IPS DF 6.9 (cell line): ENCODE measurements around the gene MDK.

Experiments
- DNase-seq: peaks from one replicate; pipeline ENCODE4 v3.0.0-alpha.2; 2013; ENCODE audit warnings: low read depth, low spot score
- H3K27ac ChIP-seq: one replicate; pipeline ENCODE4 v1.5.1; 2013; ENCODE audit warnings: low read length, control low read depth
- H3K27me3 ChIP-seq: 2 replicates; pipeline ENCODE4 v1.6.1; 2013; ENCODE audit warnings: mild to moderate bottlenecking, low read length; ENCODE audit not compliant: control insufficient read depth, insufficient read depth
- H3K36me3 ChIP-seq: 2 replicates; pipeline ENCODE4 v1.6.1; 2013; ENCODE audit warnings: low read length; ENCODE audit not compliant: control insufficient read depth, insufficient read depth
- H3K4me1 ChIP-seq: 2 replicates; pipeline ENCODE4 v1.6.1; 2013; ENCODE audit warnings: low read length; ENCODE audit not compliant: control insufficient read depth, insufficient read depth
- H3K4me3 ChIP-seq: 2 replicates; pipeline ENCODE4 v1.5.1; 2013; ENCODE audit warnings: mild to moderate bottlenecking, low read length
- H3K9me3 ChIP-seq: 2 replicates; pipeline ENCODE4 v1.6.1; 2013; ENCODE audit warnings: low read length, inconsistent platforms; ENCODE audit not compliant: control insufficient read depth, insufficient read depth
- WGBS: extraction: QIAGEN DNeasy Blood & Tissue Kit; methylation state at CpG from one replicate; pipeline ENCODE4 v1.1.7; 2013; ENCODE audit warnings: mixed read lengths, missing lambda C conversion rate; ENCODE audit not compliant: insufficient read length, insufficient coverage; 5-methylcytosine and 5-hydroxymethylcytosine counted together

MDK gene

DNA sequence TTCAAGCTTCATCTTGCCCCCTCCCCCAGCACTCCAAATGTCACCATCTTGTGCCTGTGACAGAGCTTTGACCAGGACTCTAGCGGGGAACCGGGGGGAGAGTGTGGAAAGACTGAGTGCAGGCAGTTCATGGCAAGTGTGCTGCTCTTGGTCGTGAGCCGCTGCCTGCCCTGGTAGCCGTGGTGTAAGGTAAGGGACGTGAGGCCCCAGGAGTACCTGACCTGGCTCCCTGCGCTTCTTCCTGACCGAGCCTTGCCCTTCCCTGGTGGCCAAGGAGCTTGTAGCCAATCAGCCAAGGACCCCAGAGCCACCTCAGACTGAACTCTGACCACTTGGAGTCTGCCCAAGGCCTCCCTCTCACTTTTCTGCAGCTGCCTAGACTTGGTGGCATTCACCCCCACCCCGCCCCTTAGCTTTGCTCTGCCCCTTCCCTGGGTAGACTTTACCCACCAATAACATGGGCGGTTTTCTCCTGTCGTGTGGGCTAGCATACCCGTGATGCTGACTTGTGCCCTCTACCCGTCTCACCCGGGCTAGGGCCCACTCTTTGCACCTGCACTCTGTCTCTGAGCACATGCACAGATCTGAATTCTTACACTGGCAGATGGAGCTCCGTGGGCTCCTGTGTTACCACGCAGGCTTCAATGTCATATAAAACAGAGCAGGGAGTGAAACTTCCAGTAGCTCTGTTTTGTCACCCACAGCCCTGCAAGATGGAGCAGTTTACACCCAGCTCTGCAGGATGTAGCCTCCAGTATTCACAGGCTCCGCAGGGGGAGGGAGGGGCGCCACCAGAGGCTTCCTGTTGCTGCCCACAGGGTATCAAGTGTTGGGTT lies 32.7 kb upstream of the MDK start:
- Histone ChIP-seq H3K9me3 (no peaks in the 10 kb centered on the region), H3K4me1 (peaks cover 16% of the 10 kb centered on the region), H3K27me3 (no peaks in the 10 kb centered on the region), H3K4me3 (no peak overlapping the region; the same call in 1 of the 2 replicates), H3K36me3 (0 out of 2 replicates have a peak, but pooled peaks cover 3% of the 10 kb centered on the region), H3K27ac (no peak overlapping the region)
- WGBS, result no CpG with 5 or more reads among the region's 18 CpGs
- no peak for DNase-seq

DNA sequence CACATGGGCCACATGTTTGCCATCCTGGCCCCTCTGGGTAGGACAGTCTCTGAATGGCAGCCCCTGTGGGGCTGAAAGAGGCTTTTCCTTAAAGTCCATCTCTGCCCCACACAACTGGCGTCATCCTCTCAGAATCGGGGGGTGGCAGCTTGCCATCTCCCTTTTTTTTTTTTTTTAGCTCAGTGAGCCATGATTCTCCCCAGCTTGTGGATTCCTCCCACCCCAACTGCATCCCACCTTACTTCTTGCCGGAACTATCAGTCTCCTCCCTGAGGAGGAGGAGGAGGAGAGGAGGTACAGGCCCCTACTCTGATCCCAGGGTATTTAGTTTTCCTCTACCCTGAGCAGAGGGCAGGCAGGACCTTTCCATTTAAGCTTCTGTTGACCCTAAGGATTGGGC lies 30.8 kb upstream of the MDK start:
- Histone ChIP-seq H3K27me3 (no peaks in the 10 kb centered on the region), H3K4me1 (peaks cover 12% of the 10 kb centered on the region), H3K9me3 (no peaks in the 10 kb centered on the region), H3K36me3 (0 out of 2 replicates have a peak, but pooled peaks cover 3% of the 10 kb centered on the region), H3K4me3 (no peak overlapping the region), H3K27ac (no peak overlapping the region)
- DNase-seq, result no peak
- WGBS, result no CpG with 5 or more reads among the region's 3 CpGs

DNA sequence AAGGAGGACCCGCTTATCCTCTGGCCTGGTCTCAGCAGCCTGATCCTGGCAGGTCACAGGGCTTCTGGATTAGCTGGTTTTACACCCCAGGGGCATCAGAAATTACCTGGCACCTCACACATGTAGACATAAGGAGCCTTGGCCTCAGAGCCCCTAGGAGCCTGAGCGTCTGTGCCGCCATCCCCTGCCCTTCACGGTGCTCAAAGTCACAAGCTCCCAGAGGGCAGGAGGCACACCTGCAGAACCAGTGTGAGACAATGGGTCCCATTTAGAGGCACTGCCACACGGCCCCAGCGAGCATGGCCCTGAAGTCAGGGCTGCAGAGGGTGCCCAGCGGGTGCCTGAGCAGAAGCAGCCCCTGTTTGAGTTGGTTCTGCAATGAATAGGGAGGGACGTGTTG lies 30.3 kb upstream of the MDK start:
- no peak for DNase-seq
- H3K36me3 ChIP-seq, result 0 out of 2 replicates have a peak, but pooled peaks cover 3% of the 10 kb centered on the region
- no peaks in the 10 kb centered on the region for H3K9me3 ChIP-seq
- no peak overlapping the region for H3K4me3 ChIP-seq
- H3K4me1 ChIP-seq, result peaks cover 12% of the 10 kb centered on the region
- no peak overlapping the region for H3K27ac ChIP-seq
- WGBS, result no CpG with 5 or more reads among the region's 8 CpGs
- H3K27me3 ChIP-seq, result no peaks in the 10 kb centered on the region

DNA sequence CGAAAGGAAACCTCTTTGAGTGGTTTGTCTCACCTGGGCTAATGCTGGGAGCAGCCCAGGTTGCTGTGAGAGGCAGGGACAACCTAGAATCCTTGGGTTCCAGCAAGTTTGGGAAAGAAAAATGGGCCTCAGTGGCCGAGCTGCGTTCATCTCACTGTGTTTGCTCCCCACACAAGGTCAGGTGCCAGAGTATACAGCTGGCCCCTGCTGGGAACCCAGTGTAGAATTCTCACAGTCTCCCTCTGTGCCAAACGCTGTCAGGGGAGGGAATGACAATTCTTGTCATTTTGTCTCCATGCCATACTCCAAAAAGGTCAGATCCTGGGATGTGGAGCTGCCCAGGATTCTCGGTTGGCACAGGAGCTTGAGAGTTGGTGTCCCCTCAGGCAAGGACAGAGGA lies 29.9 kb upstream of the MDK start:
- peaks cover 12% of the 10 kb centered on the region for H3K4me1 ChIP-seq

DNA sequence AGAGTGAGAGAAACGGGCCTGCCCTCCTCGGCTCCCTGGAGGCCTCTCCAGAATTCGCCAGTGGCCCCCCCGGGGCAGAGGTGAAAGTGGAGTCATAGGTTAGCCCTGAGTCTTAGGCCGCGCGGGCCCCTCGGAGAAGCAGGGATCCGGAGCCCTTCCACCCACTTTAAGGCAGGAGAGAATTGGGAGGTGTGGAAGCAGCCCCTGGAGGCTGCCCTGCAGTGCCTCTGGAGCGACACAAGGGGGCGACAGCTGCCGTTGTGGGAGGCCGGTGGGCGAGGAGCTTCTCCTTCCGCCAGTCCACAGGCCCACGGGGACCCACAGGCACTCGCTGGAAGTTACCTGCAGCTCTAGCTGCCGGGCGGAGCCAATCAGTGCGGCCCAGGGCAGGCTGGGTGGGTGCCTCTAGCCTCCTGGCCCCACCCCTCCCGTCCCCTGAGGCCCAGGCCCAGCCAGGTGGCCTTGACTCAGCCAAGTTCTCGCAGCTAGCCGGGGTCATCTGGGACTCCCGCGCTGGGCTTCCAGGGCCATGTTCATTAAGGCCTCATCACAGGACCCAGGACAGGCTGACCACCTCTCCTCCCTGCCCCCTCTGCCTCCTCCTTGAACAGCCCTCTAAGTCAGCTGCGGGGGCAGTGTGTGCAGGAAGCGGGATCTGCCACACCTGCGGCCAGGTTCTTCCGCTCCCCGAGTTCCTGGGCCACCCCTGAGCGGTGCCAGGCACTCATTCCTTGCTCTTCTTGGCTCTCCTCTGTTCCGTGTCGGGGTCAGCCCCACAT lies 29.2 kb upstream of the MDK start:
- peaks cover 12% of the 10 kb centered on the region for H3K4me1 ChIP-seq
- H3K9me3 ChIP-seq, result no peaks in the 10 kb centered on the region
- WGBS, result no CpG with 5 or more reads among the region's 33 CpGs
- 0 out of 2 replicates have a peak, but pooled peaks cover 3% of the 10 kb centered on the region for H3K36me3 ChIP-seq
- DNase-seq, result no peak
- no peaks in the 10 kb centered on the region for H3K27me3 ChIP-seq
- no peak overlapping the region for H3K4me3 ChIP-seq
- no peak overlapping the region for H3K27ac ChIP-seq

More for the DNA sequence above, 29.9 kb upstream of the MDK start:
- Histone ChIP-seq H3K27me3 (no peaks in the 10 kb centered on the region), H3K9me3 (no peaks in the 10 kb centered on the region), H3K27ac (no peak overlapping the region), H3K4me3 (no peak overlapping the region), H3K36me3 (0 out of 2 replicates have a peak, but pooled peaks cover 3% of the 10 kb centered on the region)
- WGBS, result no CpG with 5 or more reads among the region's 5 CpGs
- DNase-seq, result no peak

DNA sequence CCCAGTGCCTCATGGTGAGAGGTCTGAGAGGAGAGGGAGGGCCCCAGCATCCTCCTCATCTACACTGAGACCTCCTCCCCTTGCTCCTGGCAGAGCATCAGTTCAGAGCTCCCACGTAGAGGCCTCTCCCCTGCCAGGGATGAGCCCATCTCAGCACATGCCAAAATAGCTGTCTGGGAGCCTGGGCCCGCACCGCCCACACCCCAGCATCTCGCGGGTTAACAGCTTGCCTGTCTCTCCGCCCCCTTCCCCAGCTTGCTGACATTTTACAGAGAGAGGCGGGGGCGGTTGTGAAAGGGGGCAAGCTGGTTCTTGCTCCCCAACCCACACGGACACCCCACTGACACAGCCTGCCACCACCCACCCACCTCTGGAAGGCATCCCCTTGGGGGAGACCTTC lies 27.8 kb upstream of the MDK start:
- no CpG with 5 or more reads among the region's 9 CpGs for WGBS
- Histone ChIP-seq H3K4me1 (peaks cover 14% of the 10 kb centered on the region), H3K9me3 (no peaks in the 10 kb centered on the region), H3K4me3 (no peak overlapping the region), H3K27ac (no peak overlapping the region), H3K36me3 (0 out of 2 replicates have a peak, but pooled peaks cover 3% of the 10 kb centered on the region), H3K27me3 (no peaks in the 10 kb centered on the region)
- DNase-seq, result no peak

DNA sequence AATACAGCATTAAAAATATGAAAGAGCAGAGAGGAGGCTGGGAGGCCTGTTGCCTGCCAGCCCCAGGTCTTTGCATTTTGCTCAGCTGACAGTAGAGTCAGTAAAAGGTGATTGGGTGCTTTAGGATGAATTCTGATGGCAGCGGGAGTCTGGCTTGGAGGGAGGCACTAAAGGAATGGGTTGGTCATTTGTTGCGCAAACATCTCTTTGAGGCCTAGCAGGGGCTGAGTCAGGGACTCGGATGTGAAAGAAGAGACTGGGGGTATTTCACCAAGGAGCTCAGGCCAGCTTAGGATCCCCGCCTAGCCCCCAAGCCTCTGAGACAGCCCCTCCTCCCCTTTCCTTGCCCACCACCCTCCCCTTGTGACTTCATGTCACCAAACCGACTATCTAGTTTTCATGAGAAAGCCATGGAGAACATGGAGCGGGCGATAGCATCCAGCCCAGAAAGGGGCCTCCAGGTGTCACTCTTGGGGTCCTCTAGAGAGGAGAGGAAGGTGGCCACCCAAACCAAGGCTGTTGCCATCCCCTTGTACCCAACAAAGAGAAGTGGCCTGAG lies 24.5 kb upstream of the MDK start:
- no CpG with 5 or more reads among the region's 7 CpGs for WGBS
- H3K27ac ChIP-seq, result no peak overlapping the region
- no peaks in the 10 kb centered on the region for H3K36me3 ChIP-seq

DNA sequence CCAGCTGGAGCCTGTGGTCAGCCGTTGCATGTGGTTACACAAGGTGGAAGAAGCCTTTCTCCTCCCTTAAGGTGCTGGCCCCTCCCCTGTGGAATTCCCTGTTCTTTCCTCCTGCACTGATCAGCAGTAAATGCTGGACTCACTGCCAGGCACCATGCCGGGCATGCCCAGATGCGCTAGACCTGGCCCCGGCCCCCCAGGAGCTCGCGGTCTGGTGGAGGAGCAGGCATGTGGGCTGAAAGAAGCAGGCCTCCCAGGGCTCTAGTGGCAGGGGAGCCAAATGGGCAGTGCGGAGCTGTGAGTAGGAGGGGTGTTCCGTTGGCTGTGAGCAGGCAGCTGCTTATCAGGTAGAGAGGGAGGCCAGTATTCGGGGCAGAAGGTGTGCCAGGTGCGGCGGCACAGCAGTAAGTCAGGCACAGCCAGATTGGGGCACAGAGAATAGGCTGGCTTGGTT lies 24.0 kb upstream of the MDK start:
- Histone ChIP-seq H3K27ac (no peak overlapping the region), H3K4me1 (peaks cover 10% of the 10 kb centered on the region), H3K36me3 (no peaks in the 10 kb centered on the region), H3K4me3 (no peak overlapping the region), H3K9me3 (no peaks in the 10 kb centered on the region), H3K27me3 (no peaks in the 10 kb centered on the region)
- no peak for DNase-seq
- no CpG with 5 or more reads among the region's 11 CpGs for WGBS

More for the DNA sequence above, 24.5 kb upstream of the MDK start:
- Histone ChIP-seq H3K27me3 (no peaks in the 10 kb centered on the region), H3K4me3 (no peak overlapping the region), H3K9me3 (no peaks in the 10 kb centered on the region), H3K4me1 (peaks cover 12% of the 10 kb centered on the region)
- DNase-seq, result no peak

DNA sequence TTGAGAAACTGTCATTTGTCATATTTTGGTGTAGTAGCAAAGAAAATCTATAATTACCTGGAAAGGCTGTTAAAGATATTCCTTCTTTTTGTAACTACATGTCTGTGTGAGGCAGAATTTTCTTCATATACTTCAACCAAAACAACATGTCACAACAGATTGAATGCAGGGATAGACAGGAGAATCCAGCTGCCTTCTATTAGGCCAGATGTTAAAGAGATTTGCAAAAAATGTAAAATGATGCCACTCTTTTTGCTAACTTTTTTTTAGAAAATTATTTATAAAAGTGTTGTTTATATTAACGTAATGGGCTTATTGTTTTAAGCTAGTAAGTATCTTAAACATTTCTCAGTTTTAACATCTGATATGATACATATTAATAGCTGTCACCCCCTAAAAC lies 21.5 kb upstream of the MDK start:
- Histone ChIP-seq H3K27me3 (no peaks in the 10 kb centered on the region), H3K4me1 (peaks cover 10% of the 10 kb centered on the region), H3K4me3 (no peak overlapping the region), H3K27ac (no peak overlapping the region), H3K9me3 (no peaks in the 10 kb centered on the region), H3K36me3 (no peaks in the 10 kb centered on the region)
- no CpG with 5 or more reads among the region's 1 CpG for WGBS
- DNase-seq, result no peak

DNA sequence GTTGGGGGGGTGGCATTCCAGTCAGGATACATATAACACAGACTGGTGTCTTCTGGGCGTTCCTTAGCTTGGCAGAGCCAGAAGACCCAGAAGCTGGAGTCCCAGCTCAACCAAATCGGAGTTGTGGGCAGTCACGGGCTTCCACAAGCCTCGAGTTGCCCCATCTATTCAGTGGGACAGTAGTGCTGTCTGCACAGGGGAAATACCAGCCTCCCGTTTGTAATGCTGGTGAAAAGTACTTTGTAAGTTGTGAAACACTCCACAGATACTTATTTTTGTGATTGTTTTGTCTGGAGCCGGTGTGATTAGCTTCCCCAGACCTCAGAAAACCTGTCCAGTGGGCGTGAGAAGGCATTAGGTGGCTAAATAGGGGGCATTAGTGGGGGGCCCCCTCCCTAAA lies 20.6 kb upstream of the MDK start:
- DNase-seq, result no peak
- Histone ChIP-seq H3K4me1 (peaks cover 10% of the 10 kb centered on the region), H3K27me3 (no peaks in the 10 kb centered on the region), H3K36me3 (no peaks in the 10 kb centered on the region), H3K27ac (no peak overlapping the region), H3K9me3 (no peaks in the 10 kb centered on the region), H3K4me3 (no peak overlapping the region)
- WGBS, result no CpG with 5 or more reads among the region's 7 CpGs
